Epithelial cell of alveolus of lung (primary cell): ENCODE measurements around the gene VMA21. TPM values are rescaled to one million over a fixed set of nuclear protein-coding genes. Genes with fewer than 3 reads are reported as not detected.

ENCODE experiments used
- total RNA-seq: library from RNA; depleted of rRNA; stranded (reverse); fragments of >200 nt; gene quantifications from 2 replicates; pipeline ENCODE4 v1.2.1, GENCODE V29; 2015

VMA21 gene, protein sequence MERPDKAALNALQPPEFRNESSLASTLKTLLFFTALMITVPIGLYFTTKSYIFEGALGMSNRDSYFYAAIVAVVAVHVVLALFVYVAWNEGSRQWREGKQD
- 36.3 and 42.5 TPM in 2 replicates for total RNA-seq

DNA sequence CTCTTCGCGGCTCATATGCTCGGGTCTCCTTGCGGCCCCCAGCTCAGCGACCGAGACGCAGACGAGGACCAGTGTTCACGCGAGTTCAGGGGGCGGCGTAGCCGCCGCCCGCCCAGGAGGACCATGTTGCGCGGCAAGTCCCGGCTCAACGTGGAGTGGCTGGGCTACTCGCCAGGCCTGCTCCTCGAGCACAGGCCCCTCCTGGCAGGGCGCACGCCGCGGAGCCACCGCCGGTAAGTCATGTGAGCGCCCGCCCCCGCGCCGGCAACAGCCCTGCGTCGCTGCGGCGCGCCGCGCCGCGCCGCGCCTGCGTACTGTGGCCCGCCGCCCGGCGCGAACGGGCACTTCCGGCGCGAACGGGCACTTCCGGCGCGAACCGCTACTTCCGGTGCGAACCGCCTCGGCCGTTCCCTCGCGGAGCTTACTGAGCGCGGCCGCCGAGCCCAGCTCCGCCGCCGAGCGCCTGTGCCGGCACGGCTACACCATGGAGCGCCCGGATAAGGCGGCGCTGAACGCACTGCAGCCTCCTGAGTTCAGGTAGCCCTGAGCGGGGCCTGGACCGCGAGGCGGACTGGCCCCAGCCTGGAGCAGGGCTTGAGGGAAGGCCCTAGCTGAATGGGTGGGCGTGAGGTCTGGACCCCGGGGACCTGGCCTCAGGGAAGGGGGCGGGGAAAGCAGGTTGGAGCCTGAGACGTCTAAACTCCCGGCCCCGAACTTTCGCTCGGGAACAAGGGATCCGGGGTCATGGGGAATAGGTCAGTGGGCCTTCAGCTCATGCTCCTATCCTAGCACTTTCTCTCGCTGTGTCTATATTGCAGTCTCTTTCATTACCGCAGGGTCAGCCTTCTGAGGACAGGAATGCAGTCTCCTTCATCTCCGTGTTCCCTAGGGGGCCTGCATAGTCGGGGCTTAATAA is at the start of gene VMA21:
Gene VMA21, plus strand, starts transcription at position 382 of the 916 bp plus-strand sequence. Its CDS starts 103 bp downstream, at position 485.

Other genes with a start within 250 kb of the VMA21 start
- gene GPR50, start 220.6 kb upstream of the VMA21 start, total RNA-seq = not detected in 2 replicates
- gene PASD1, start 166.5 kb downstream of the VMA21 start, total RNA-seq = not detected in 2 replicates